Gastroesophageal sphincter (tissue), 3 donors: ENCODE results near the gene TBC1D5.

Experiments
- CTCF ChIP-seq, 4 experiments: fragments of 200-600 bp in 2 of 4; fragments of 450-650 bp in 2 of 4; sonication (generic) in 1 of 4; IDR thresholded peaks; one replicate each; pipeline ENCODE4 v1.5.1; 2017 to 2019; ENCODE audit warnings: antibody characterized with exemption in 4 of 4, mild to moderate bottlenecking in 2 of 4, moderate library complexity in 2 of 4
- EP300 ChIP-seq: sonication (generic); formaldehyde crosslinking; IDR thresholded peaks from one replicate; pipeline ENCODE4 v1.6.1; 2017; ENCODE audit warnings: antibody characterized with exemption, mild to moderate bottlenecking
- POLR2A ChIP-seq, 2 donors: fragments of 450-650 bp; IDR thresholded peaks; one replicate each; pipeline ENCODE4 v1.6.1; 2017; ENCODE audit warnings: antibody characterized with exemption in 2 of 2, mild to moderate bottlenecking in 2 of 2, moderate library complexity in 1 of 2
- POLR2AphosphoS5 ChIP-seq: sonication (generic); formaldehyde crosslinking; IDR thresholded peaks from one replicate; pipeline ENCODE4 v1.6.1; 2017; ENCODE audit warnings: antibody characterized with exemption

- TF ChIP-seq CTCF (IDR thresholded peaks at IDR 0.05) = no peak
- TF ChIP-seq POLR2AphosphoS5 = no peak
- no peak for TF ChIP-seq POLR2A (IDR thresholded peaks at IDR 0.05)
- TF ChIP-seq EP300 = no peak
These were observed 12.0 kb downstream of the TBC1D5 start for GRCh38 chr3:17730318-17730967.
